ENCODE data around the gene APOO. TPM values are rescaled to one million over a fixed set of nuclear protein-coding genes. Genes with fewer than 3 reads are reported as not detected.

APOO gene
- total RNA-seq, 1 donor from 2014 or later = 36.2 TPM

- no peaks in the 10 kb centered on the region for H3K27me3 Mint-ChIP-seq (ENCODE audit: unreplicated experiment)
- DNase-seq = no peak
Measured at GRCh38 chrX:23820235-23820782, 87.4 kb downstream of the APOO start.

DNA sequence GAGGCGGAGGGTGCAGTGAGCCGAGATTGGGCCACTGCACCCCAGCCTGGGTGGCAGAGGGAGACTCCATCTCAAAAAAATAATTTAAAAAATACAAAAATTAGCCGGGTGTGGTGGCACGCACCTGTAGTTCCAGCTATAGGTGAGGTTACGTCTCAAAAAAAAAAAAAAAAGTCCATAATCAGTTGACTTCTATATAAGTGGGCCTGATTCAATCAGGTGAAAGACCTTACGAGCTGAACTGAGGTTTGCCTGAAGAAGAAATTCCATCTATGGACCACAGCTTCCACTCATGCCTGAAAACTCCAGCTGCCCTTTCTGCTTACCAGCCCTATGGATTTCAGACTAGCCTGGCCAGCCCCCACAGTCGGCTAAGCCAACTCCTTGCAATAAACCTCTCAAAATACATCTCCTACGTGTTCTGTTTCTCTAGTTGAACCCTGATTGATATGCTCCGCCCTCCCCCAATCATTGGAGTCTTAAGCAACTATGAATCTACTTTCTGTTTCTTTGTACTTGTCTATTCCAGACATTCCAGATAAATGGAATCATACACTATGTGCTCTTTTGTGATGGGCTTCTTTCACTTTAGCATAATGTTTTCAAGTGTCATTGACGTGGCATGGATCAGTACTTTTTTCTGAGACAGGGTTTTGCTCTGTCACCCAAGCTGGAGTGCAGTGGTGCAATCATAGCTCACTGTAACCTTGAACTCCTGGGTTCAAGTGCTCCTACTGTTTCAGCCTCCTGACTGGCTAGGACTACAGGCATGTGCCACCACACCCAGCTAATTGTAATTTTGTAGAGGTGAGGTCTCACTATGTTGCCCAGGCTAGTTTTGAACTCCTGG is 88.1 kb downstream of the APOO start:
- H3K27ac Mint-ChIP-seq (ENCODE audit: unreplicated experiment) = no peak overlapping the region
- no peak for TF ChIP-seq CTCF (IDR thresholded peaks at IDR 0.05; ENCODE audit: partially characterized antibody, unreplicated experiment)
- no peaks in the 10 kb centered on the region for H3K4me1 Mint-ChIP-seq (ENCODE audit: low read depth, unreplicated experiment)
- no peak for DNase-seq
- H3K36me3 Mint-ChIP-seq (ENCODE audit: unreplicated experiment) = no peaks in the 10 kb centered on the region
- no peak overlapping the region for H3K4me3 Mint-ChIP-seq (ENCODE audit: unreplicated experiment)
- no peaks in the 10 kb centered on the region for H3K9me3 Mint-ChIP-seq (ENCODE audit: unreplicated experiment)
- H3K27me3 Mint-ChIP-seq (ENCODE audit: unreplicated experiment) = no peaks in the 10 kb centered on the region

More at GRCh38 chrX:23820235-23820782, 87.4 kb downstream of the APOO start:
- Mint-ChIP-seq H3K4me1 (ENCODE audit: low read depth, unreplicated experiment) (no peaks in the 10 kb centered on the region), H3K9me3 (ENCODE audit: unreplicated experiment) (no peaks in the 10 kb centered on the region), H3K27ac (ENCODE audit: unreplicated experiment) (no peak overlapping the region), H3K36me3 (ENCODE audit: unreplicated experiment) (no peaks in the 10 kb centered on the region), H3K4me3 (ENCODE audit: unreplicated experiment) (no peak overlapping the region)
- no peak for TF ChIP-seq CTCF (IDR thresholded peaks at IDR 0.05; ENCODE audit: partially characterized antibody, unreplicated experiment)

DNA sequence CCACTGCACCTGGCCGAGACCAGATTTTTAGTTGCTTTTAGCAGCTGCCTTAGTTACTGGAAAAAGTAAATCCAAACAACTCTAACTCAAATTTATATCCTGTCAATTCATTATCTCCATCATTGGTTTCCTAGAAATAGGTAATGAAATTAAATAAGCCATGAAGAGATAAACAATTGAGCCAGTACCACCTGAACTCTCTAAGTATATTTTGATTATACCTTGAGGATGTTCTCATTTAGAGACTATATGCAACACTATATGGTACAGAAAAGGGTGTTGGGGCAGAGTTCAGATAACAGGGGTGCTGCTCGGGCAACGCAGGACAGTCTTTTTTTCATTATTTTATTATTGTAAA is 89.8 kb downstream of the APOO start:
- Mint-ChIP-seq H3K4me3 (ENCODE audit: unreplicated experiment) (no peak overlapping the region), H3K9me3 (ENCODE audit: unreplicated experiment) (no peaks in the 10 kb centered on the region), H3K27ac (ENCODE audit: unreplicated experiment) (no peak overlapping the region), H3K36me3 (ENCODE audit: unreplicated experiment) (no peaks in the 10 kb centered on the region), H3K4me1 (ENCODE audit: low read depth, unreplicated experiment) (no peaks in the 10 kb centered on the region), H3K27me3 (ENCODE audit: unreplicated experiment) (no peaks in the 10 kb centered on the region)
- DNase-seq = no peak
- no peak for TF ChIP-seq CTCF (IDR thresholded peaks at IDR 0.05; ENCODE audit: partially characterized antibody, unreplicated experiment)

GRCh38 chrX:23816179-23816578 is 91.6 kb downstream of the APOO start:
- no peak overlapping the region for H3K4me3 Mint-ChIP-seq (ENCODE audit: unreplicated experiment)
- H3K36me3 Mint-ChIP-seq (ENCODE audit: unreplicated experiment) = no peaks in the 10 kb centered on the region
- H3K27ac Mint-ChIP-seq (ENCODE audit: unreplicated experiment) = no peak overlapping the region
- H3K9me3 Mint-ChIP-seq (ENCODE audit: unreplicated experiment) = no peaks in the 10 kb centered on the region
- DNase-seq = no peak
- H3K27me3 Mint-ChIP-seq (ENCODE audit: unreplicated experiment) = no peaks in the 10 kb centered on the region
- no peaks in the 10 kb centered on the region for H3K4me1 Mint-ChIP-seq (ENCODE audit: low read depth, unreplicated experiment)
- no peak for TF ChIP-seq CTCF (IDR thresholded peaks at IDR 0.05; ENCODE audit: partially characterized antibody, unreplicated experiment)

GRCh38 chrX:23815376-23815775 is 92.4 kb downstream of the APOO start:
- Mint-ChIP-seq H3K36me3 (ENCODE audit: unreplicated experiment) (no peaks in the 10 kb centered on the region), H3K27ac (ENCODE audit: unreplicated experiment) (no peak overlapping the region)

More at GRCh38 chrX:23815376-23815775, 92.4 kb downstream of the APOO start:
- no peak for TF ChIP-seq CTCF (IDR thresholded peaks at IDR 0.05; ENCODE audit: partially characterized antibody, unreplicated experiment)
- Mint-ChIP-seq H3K4me1 (ENCODE audit: low read depth, unreplicated experiment) (no peaks in the 10 kb centered on the region), H3K9me3 (ENCODE audit: unreplicated experiment) (no peaks in the 10 kb centered on the region), H3K27me3 (ENCODE audit: unreplicated experiment) (no peaks in the 10 kb centered on the region), H3K4me3 (ENCODE audit: unreplicated experiment) (no peak overlapping the region)
- no peak for DNase-seq

All from glutamatergic neuron (in vitro differentiated cells).